ENCODE data around the gene KRT71. TPM values are rescaled to one million over a fixed set of nuclear protein-coding genes. Genes with fewer than 3 reads are reported as not detected.

KRT71 gene
- polyA plus RNA-seq, 1 donor from 2014 or later, result not detected

GRCh38 chr12:52518574-52519386 is 34.2 kb downstream of the KRT71 start:
- H3K4me2 ChIP-seq (ENCODE audit: low read length), result no peak overlapping the region
- no peak overlapping the region for H2AFZ ChIP-seq (ENCODE audit: low read depth, low read length)
- no peaks in the 10 kb centered on the region for H3K27me3 ChIP-seq (ENCODE audit: insufficient read depth, low read depth, low read length)
- TF ChIP-seq MXI1 (conservative IDR thresholded peaks at IDR 0.05; ENCODE audit: poor library complexity, severe bottlenecking), result no peak
- TF ChIP-seq RAD21 (conservative IDR thresholded peaks at IDR 0.05), result no peak
- TF ChIP-seq EP300 (conservative IDR thresholded peaks at IDR 0.05; ENCODE audit: poor library complexity, severe bottlenecking), result no peak
- TF ChIP-seq EZH2 (IDR thresholded peaks at IDR 0.05; ENCODE audit: borderline replicate concordance, insufficient read depth, low read length, poor library complexity, severe bottlenecking), result no peak
- TF ChIP-seq CTCF (IDR thresholded peaks at IDR 0.05; ENCODE audit: poor library complexity, severe bottlenecking), result no peak
- no peak for TF ChIP-seq POLR2AphosphoS5 (IDR thresholded peaks at IDR 0.05)
- no peak for TF ChIP-seq SMC3 (conservative IDR thresholded peaks at IDR 0.05; ENCODE audit: poor library complexity)
- no peak for TF ChIP-seq REST (IDR thresholded peaks at IDR 0.05; ENCODE audit: borderline replicate concordance)
- TF ChIP-seq TAF1 (IDR thresholded peaks at IDR 0.05; ENCODE audit: low read depth), result no peak
- no peak overlapping the region for H3K27ac ChIP-seq (ENCODE audit: low read length)
- H3K36me3 ChIP-seq (ENCODE audit: insufficient read depth, low read length), result no peaks in the 10 kb centered on the region
- H4K20me1 ChIP-seq (ENCODE audit: insufficient read depth), result no peaks in the 10 kb centered on the region
- no peak overlapping the region for H3K9ac ChIP-seq (ENCODE audit: low read length)
- no peaks in the 10 kb centered on the region for H3K9me2 ChIP-seq (ENCODE audit: insufficient read depth, low read length)
- H3K9me3 ChIP-seq (ENCODE audit: low read length), result no peaks in the 10 kb centered on the region
- H3K4me3 ChIP-seq (ENCODE audit: low read length), result no peak overlapping the region
- H3F3A ChIP-seq (ENCODE audit: insufficient read depth, low read length, poor library complexity, severe bottlenecking), result no peaks in the 10 kb centered on the region
- no peaks in the 10 kb centered on the region for H3K79me2 ChIP-seq (replicated peaks; ENCODE audit: insufficient read depth, low read length)

GRCh38 chr12:52517888-52518287 is 35.1 kb downstream of the KRT71 start:
- Histone ChIP-seq H3K27ac (ENCODE audit: low read length) (no peak overlapping the region), H3K9me2 (ENCODE audit: insufficient read depth, low read length) (no peaks in the 10 kb centered on the region), H3K4me2 (ENCODE audit: low read length) (no peak overlapping the region), H3K27me3 (ENCODE audit: insufficient read depth, low read depth, low read length) (no peaks in the 10 kb centered on the region), H3K36me3 (ENCODE audit: insufficient read depth, low read length) (no peaks in the 10 kb centered on the region), H3F3A (ENCODE audit: insufficient read depth, low read length, poor library complexity, severe bottlenecking) (no peaks in the 10 kb centered on the region), H2AFZ (ENCODE audit: low read depth, low read length) (no peak overlapping the region), H3K9me3 (ENCODE audit: low read length) (no peaks in the 10 kb centered on the region), H3K4me3 (ENCODE audit: low read length) (no peak overlapping the region), H3K9ac (ENCODE audit: low read length) (no peak overlapping the region), H4K20me1 (ENCODE audit: insufficient read depth) (no peaks in the 10 kb centered on the region), H3K79me2 (replicated peaks; ENCODE audit: insufficient read depth, low read length) (no peaks in the 10 kb centered on the region)
- no peak for TF ChIP-seq SMC3 (conservative IDR thresholded peaks at IDR 0.05; ENCODE audit: poor library complexity)
- TF ChIP-seq EZH2 (IDR thresholded peaks at IDR 0.05; ENCODE audit: borderline replicate concordance, insufficient read depth, low read length, poor library complexity, severe bottlenecking), result no peak
- TF ChIP-seq CTCF (IDR thresholded peaks at IDR 0.05; ENCODE audit: poor library complexity, severe bottlenecking), result no peak
- no peak for TF ChIP-seq TAF1 (IDR thresholded peaks at IDR 0.05; ENCODE audit: low read depth)
- TF ChIP-seq RAD21 (conservative IDR thresholded peaks at IDR 0.05), result no peak
- TF ChIP-seq EP300 (conservative IDR thresholded peaks at IDR 0.05; ENCODE audit: poor library complexity, severe bottlenecking), result no peak
- TF ChIP-seq REST (IDR thresholded peaks at IDR 0.05; ENCODE audit: borderline replicate concordance), result no peak
- no peak for TF ChIP-seq MXI1 (conservative IDR thresholded peaks at IDR 0.05; ENCODE audit: poor library complexity, severe bottlenecking)
- TF ChIP-seq POLR2AphosphoS5 (IDR thresholded peaks at IDR 0.05), result no peak
